CD4-positive, CD25-positive, alpha-beta regulatory T cell (primary cell): ENCODE results near the gene HPCAL1. TPM values are rescaled to one million over a fixed set of nuclear protein-coding genes. Genes with fewer than 3 reads are reported as not detected.
A peak's percentile ranks its signal among the peaks of the same experiment; 100 is the strongest.

Experiments used
- ATAC-seq, 2 donors: fragments of 150-1000 bp; cut with Tn5 transposase; one replicate each; pipeline ENCODE4 v1.10.0; 2021; ENCODE audit warnings: low read depth in 2 of 2, moderate number of reproducible peaks in 2 of 2, moderate library complexity in 1 of 2
- DNase-seq, 3 donors: peaks; one replicate each; pipeline versions ENCODE4 v3.0.0 to v3.0.0-alpha.2; 2012 to 2022; ENCODE audit warnings: mixed read lengths in 1 of 3
- H3K27ac ChIP-seq: one replicate; pipeline ENCODE4 v1.7.0; 2013; ENCODE audit warnings: mild to moderate bottlenecking, low read length; ENCODE audit not compliant: insufficient read depth, poor library complexity, severe bottlenecking
- H3K27me3 ChIP-seq: one replicate; pipeline ENCODE4 v1.7.0; 2013; ENCODE audit warnings: low read length; ENCODE audit not compliant: control insufficient read depth, insufficient read depth
- H3K36me3 ChIP-seq: one replicate; pipeline ENCODE4 v1.7.0; 2013; ENCODE audit warnings: mild to moderate bottlenecking, low read length, moderate library complexity; ENCODE audit not compliant: control insufficient read depth, insufficient read depth
- H3K4me1 ChIP-seq: 2 replicates; pipeline ENCODE4 v1.7.0; 2013; ENCODE audit warnings: mild to moderate bottlenecking, low read length; ENCODE audit not compliant: insufficient read depth, control insufficient read depth, poor library complexity, severe bottlenecking
- H3K4me3 ChIP-seq: one replicate; pipeline ENCODE4 v1.7.0; 2013; ENCODE audit warnings: low read depth, mild to moderate bottlenecking, low read length, moderate library complexity
- H3K9me3 ChIP-seq, 2 experiments: 1 replicate in 1 of 2; 2 replicates in 1 of 2; pipeline ENCODE4 v1.7.0; 2013; ENCODE audit warnings: low read length in 2 of 2, mild to moderate bottlenecking in 1 of 2, moderate library complexity in 1 of 2; ENCODE audit not compliant: control insufficient read depth in 2 of 2
- H3K27ac Mint-ChIP-seq, 3 donors: one replicate each; pipeline ENCODE4 v1.8.0; 2020 to 2022; ENCODE audit warnings: mild to moderate bottlenecking in 3 of 3, mixed read lengths in 3 of 3, moderate library complexity in 2 of 3
- H3K27me3 Mint-ChIP-seq: one replicate; pipeline ENCODE4 v1.8.0; 2022; ENCODE audit warnings: mild to moderate bottlenecking, mixed read lengths
- H3K36me3 Mint-ChIP-seq: one replicate; pipeline ENCODE4 v1.8.0; 2020; ENCODE audit warnings: mixed read lengths
- H3K4me1 Mint-ChIP-seq, 4 donors: one replicate each; pipeline ENCODE4 v1.8.0; 2020 to 2022; ENCODE audit warnings: mixed read lengths in 4 of 4, mild to moderate bottlenecking in 1 of 4
- H3K4me3 Mint-ChIP-seq, 4 donors: one replicate each; pipeline ENCODE4 v1.8.0; 2020 to 2022; ENCODE audit warnings: mild to moderate bottlenecking in 4 of 4, mixed read lengths in 4 of 4, moderate library complexity in 3 of 4
- H3K9me3 Mint-ChIP-seq, 7 donors: one replicate each; pipeline ENCODE4 v1.8.0; 2020 to 2022; ENCODE audit warnings: mixed read lengths in 7 of 7, mild to moderate bottlenecking in 3 of 7, moderate library complexity in 2 of 7
- polyA plus RNA-seq, 4 donors: library from polyadenylated mRNA; unstranded; fragments of 300-500 nt; fragmentation: Illumina TruSeq; gene quantifications; one replicate each; pipeline ENCODE4 v1.2.3, GENCODE V29; 2021
- total RNA-seq: library from RNA; stranded (reverse); gene quantifications from one replicate; pipeline ENCODE4 v1.2.3, GENCODE V29; 2022

Gene HPCAL1
- total and polyA plus RNA-seq, 5 donors from 2014 or later, result 33.8 to 95.6 (median 84.8) TPM

- peak overlapping the region in 2 of 3 donors; percentile 21 to 76 for H3K27ac Mint-ChIP-seq
- no peaks in the 10 kb centered on the region for H3K9me3 Mint-ChIP-seq
Observed at GRCh38 chr2:10324095-10324832, 21.6 kb downstream of the HPCAL1 start.

GRCh38 chr2:10325278-10326145, 22.8 kb downstream of the HPCAL1 start:
- Mint-ChIP-seq H3K27me3 (no peaks in the 10 kb centered on the region), H3K27ac (peak overlapping the region; percentile 81 to 96 (median 91)), H3K9me3 (no peaks in the 10 kb centered on the region), H3K36me3 (peaks cover 19% of the 10 kb centered on the region), H3K4me1 (peaks cover 5 to 81% (median 39%) of the 10 kb centered on the region in 4 donors), H3K4me3 (peak overlapping the region in 1 of 4 donors; percentile 43)
- H3K4me3 ChIP-seq, result no peak overlapping the region
- DNase-seq (no peak), ATAC-seq (no peak)
- H3K27ac ChIP-seq, result no peak overlapping the region
- peaks cover 40% of the 10 kb centered on the region for H3K4me1 ChIP-seq
- no peaks in the 10 kb centered on the region for H3K27me3 ChIP-seq
- H3K9me3 ChIP-seq, result no peaks in the 10 kb centered on the region
- H3K36me3 ChIP-seq, result no peaks in the 10 kb centered on the region

More at GRCh38 chr2:10324095-10324832, 21.6 kb downstream of the HPCAL1 start:
- Mint-ChIP-seq H3K36me3 (peaks cover 19% of the 10 kb centered on the region), H3K27me3 (no peaks in the 10 kb centered on the region), H3K4me3 (peak overlapping the region in 1 of 4 donors; percentile 23), H3K4me1 (peaks cover 5 to 78% (median 30%) of the 10 kb centered on the region in 4 donors)
- Histone ChIP-seq H3K4me3 (no peak overlapping the region), H3K27me3 (no peaks in the 10 kb centered on the region), H3K4me1 (peaks cover 28% of the 10 kb centered on the region), H3K36me3 (no peaks in the 10 kb centered on the region), H3K9me3 (no peaks in the 10 kb centered on the region), H3K27ac (no peak overlapping the region)
- ATAC-seq (no peak), DNase-seq (no peak)

GRCh38 chr2:10326151-10326616, 23.5 kb downstream of the HPCAL1 start:
- H3K27ac Mint-ChIP-seq, result peak overlapping the region; percentile 81 to 97 (median 96)
- H3K4me3 Mint-ChIP-seq, result no peak overlapping the region
- no peaks in the 10 kb centered on the region for H3K9me3 Mint-ChIP-seq
- H3K27ac ChIP-seq, result no peak overlapping the region
- peaks cover 47% of the 10 kb centered on the region for H3K4me1 ChIP-seq
- H3K27me3 ChIP-seq, result no peaks in the 10 kb centered on the region
- ATAC-seq (no peak), DNase-seq (no peak)
- no peaks in the 10 kb centered on the region for H3K9me3 ChIP-seq
- H3K36me3 ChIP-seq, result no peaks in the 10 kb centered on the region
- peaks cover 5 to 84% (median 40%) of the 10 kb centered on the region in 4 donors for H3K4me1 Mint-ChIP-seq
- H3K4me3 ChIP-seq, result no peak overlapping the region
- peaks cover 15% of the 10 kb centered on the region for H3K36me3 Mint-ChIP-seq
- H3K27me3 Mint-ChIP-seq, result no peaks in the 10 kb centered on the region

- H3K4me3 ChIP-seq, result no peak overlapping the region
- peaks cover 54% of the 10 kb centered on the region for H3K4me1 ChIP-seq
- peak overlapping the region; percentile 3 for H3K27ac ChIP-seq
- H3K27ac Mint-ChIP-seq, result peak overlapping the region; percentile 96 to 98 (median 97)
- H3K36me3 Mint-ChIP-seq, result peaks cover 10% of the 10 kb centered on the region
- peak overlapping the region in 2 of 4 donors; percentile 61 to 89 for H3K4me3 Mint-ChIP-seq
- ATAC-seq, result no peak
- no peaks in the 10 kb centered on the region for H3K27me3 ChIP-seq
- no peaks in the 10 kb centered on the region for H3K27me3 Mint-ChIP-seq
- no peaks in the 10 kb centered on the region for H3K36me3 ChIP-seq
- H3K9me3 Mint-ChIP-seq, result no peaks in the 10 kb centered on the region
- peaks cover 5 to 90% (median 45%) of the 10 kb centered on the region in 4 donors for H3K4me1 Mint-ChIP-seq
- DNase-seq, result no peak
- H3K9me3 ChIP-seq, result no peaks in the 10 kb centered on the region
Observed at GRCh38 chr2:10326707-10327594, 24.2 kb downstream of the HPCAL1 start.

- Histone ChIP-seq H3K27me3 (no peaks in the 10 kb centered on the region), H3K27ac (peak overlapping the region; percentile 84), H3K9me3 (no peaks in the 10 kb centered on the region), H3K36me3 (no peaks in the 10 kb centered on the region), H3K4me1 (peaks cover 63% of the 10 kb centered on the region), H3K4me3 (no peak overlapping the region)
- no peak for DNase-seq
- no peak for ATAC-seq
- Mint-ChIP-seq H3K27ac (peak overlapping the region; percentile 96 to 98 (median 97)), H3K4me1 (peaks cover 5 to 97% (median 51%) of the 10 kb centered on the region in 4 donors), H3K27me3 (no peaks in the 10 kb centered on the region), H3K4me3 (peak overlapping the region; percentile 2 to 89 (median 42)), H3K36me3 (peaks cover 6% of the 10 kb centered on the region), H3K9me3 (no peaks in the 10 kb centered on the region)
Observed at GRCh38 chr2:10327896-10328669, 25.4 kb downstream of the HPCAL1 start.

- Mint-ChIP-seq H3K4me3 (peak overlapping the region; percentile 89 to 97 (median 92)), H3K27ac (peak overlapping the region; percentile 98 to 100 (median 99)), H3K36me3 (peaks cover 7% of the 10 kb centered on the region), H3K4me1 (peaks cover 5 to 98% (median 54%) of the 10 kb centered on the region in 4 donors), H3K27me3 (no peaks in the 10 kb centered on the region), H3K9me3 (no peaks in the 10 kb centered on the region)
- peak overlapping the region; percentile 84 for H3K27ac ChIP-seq
- peaks cover 63% of the 10 kb centered on the region for H3K4me1 ChIP-seq
- peak in 1 of 3 donors; percentile 29 for DNase-seq
- H3K9me3 ChIP-seq, result no peaks in the 10 kb centered on the region
- H3K36me3 ChIP-seq, result no peaks in the 10 kb centered on the region
- H3K4me3 ChIP-seq, result peak overlapping the region; percentile 93
- H3K27me3 ChIP-seq, result no peaks in the 10 kb centered on the region
- ATAC-seq, result no peak
Observed at GRCh38 chr2:10328670-10329579, 26.2 kb downstream of the HPCAL1 start.
